HepG2 (cell line): ENCODE results near the gene RAB40C. TPM values are rescaled to one million over a fixed set of nuclear protein-coding genes. Genes with fewer than 3 reads are reported as not detected.

Experiments used
- CCAR2 ChIP-seq: fragments of 200-400 bp; formaldehyde crosslinking; optimal IDR thresholded peaks from 2 replicates; pipeline ENCODE3; 2018; ENCODE audit warnings: low read depth, mild to moderate bottlenecking, low read length, moderate library complexity
- FOXK1 ChIP-seq: sonication (generic); formaldehyde crosslinking; IDR thresholded peaks from 2 replicates; pipeline ENCODE4 v1.4.0; 2020; ENCODE audit warnings: low read depth, missing genetic modification reagents, borderline replicate concordance
- HDAC2 ChIP-seq: sonication (generic); formaldehyde crosslinking; IDR thresholded peaks from 2 replicates; pipeline ENCODE4 v1.4.0; 2020; ENCODE audit warnings: missing genetic modification reagents
- HMG20A ChIP-seq: IDR thresholded peaks from 2 replicates; pipeline ENCODE4 v1.6.1; 2016; ENCODE audit warnings: borderline replicate concordance
- JUND ChIP-seq: sonication (generic); formaldehyde crosslinking; IDR thresholded peaks from 2 replicates; pipeline ENCODE4 v1.8.0; 2022; ENCODE audit warnings: mild to moderate bottlenecking, missing genetic modification reagents
- KAT7 ChIP-seq: IDR thresholded peaks from 2 replicates; pipeline ENCODE4 v1.6.1; 2018; ENCODE audit warnings: borderline replicate concordance, missing compliant biosample characterization
- MTA1 ChIP-seq: sonication (generic); formaldehyde crosslinking; IDR thresholded peaks from 2 replicates; pipeline ENCODE4 v1.4.0; 2020; ENCODE audit warnings: missing genetic modification reagents, mild to moderate bottlenecking, borderline replicate concordance
- NCOA5 ChIP-seq: sonication (generic); formaldehyde crosslinking; IDR thresholded peaks from 2 replicates; pipeline ENCODE4 v1.4.0; 2020; ENCODE audit warnings: missing genetic modification reagents
- ONECUT2 ChIP-seq: sonication (generic); formaldehyde crosslinking; IDR thresholded peaks from 2 replicates; pipeline ENCODE4 v1.4.0; 2020; ENCODE audit warnings: missing genetic modification reagents
- SMYD3 ChIP-seq: sonication (generic); formaldehyde crosslinking; IDR thresholded peaks from 2 replicates; pipeline ENCODE4 v1.8.1; 2023; ENCODE audit warnings: mild to moderate bottlenecking, missing genetic modification reagents
- TAF15 ChIP-seq: fragments of 200-400 bp; formaldehyde crosslinking; IDR thresholded peaks from one replicate; pipeline ENCODE4 v1.6.1; 2018; ENCODE audit warnings: mild to moderate bottlenecking, low read depth, low read length; ENCODE audit not compliant: poor library complexity, severe bottlenecking
- TCF7 ChIP-seq: sonication (generic); IDR thresholded peaks from 2 replicates; pipeline ENCODE4 v1.6.1; 2016; ENCODE audit warnings: antibody characterized with exemption, low read depth
- XBP1 ChIP-seq: sonication (generic); formaldehyde crosslinking; IDR thresholded peaks from 2 replicates; pipeline ENCODE4 v1.5.0; 2020; ENCODE audit warnings: missing genetic modification reagents
- ZFP82 ChIP-seq: sonication (generic); formaldehyde crosslinking; IDR thresholded peaks from 2 replicates; pipeline ENCODE4 v1.5.1; 2020; ENCODE audit warnings: mild to moderate bottlenecking, missing genetic modification reagents, borderline replicate concordance
- ZNF256 ChIP-seq: sonication (generic); formaldehyde crosslinking; conservative IDR thresholded peaks from 2 replicates; pipeline ENCODE4 v1.4.0; 2020; ENCODE audit warnings: missing genetic modification reagents
- ZNF354B ChIP-seq: sonication (generic); formaldehyde crosslinking; IDR thresholded peaks from 2 replicates; pipeline ENCODE4 v1.8.0; 2022; ENCODE audit warnings: mild to moderate bottlenecking, missing genetic modification reagents
- ZNF451 ChIP-seq: sonication (generic); formaldehyde crosslinking; IDR thresholded peaks from 2 replicates; pipeline ENCODE4 v1.5.0; 2020; ENCODE audit warnings: mild to moderate bottlenecking, missing genetic modification reagents
- ZNF570 ChIP-seq: sonication (generic); formaldehyde crosslinking; IDR thresholded peaks from 2 replicates; pipeline ENCODE4 v1.4.0; 2020; ENCODE audit warnings: mild to moderate bottlenecking, missing genetic modification reagents, borderline replicate concordance
- ZNF709 ChIP-seq: sonication (generic); formaldehyde crosslinking; IDR thresholded peaks from 2 replicates; pipeline ENCODE4 v1.5.0; 2020; ENCODE audit warnings: mild to moderate bottlenecking, missing genetic modification reagents
- ZNF724P ChIP-seq: sonication (generic); formaldehyde crosslinking; IDR thresholded peaks from 2 replicates; pipeline ENCODE4 v1.8.0; 2022; ENCODE audit warnings: missing genetic modification reagents, borderline replicate concordance
- ZNF850 ChIP-seq: sonication (generic); formaldehyde crosslinking; conservative IDR thresholded peaks from 2 replicates; pipeline ENCODE4 v1.9.0; 2021; ENCODE audit warnings: mild to moderate bottlenecking, missing genetic modification reagents
- ZZZ3 ChIP-seq: sonication (generic); formaldehyde crosslinking; IDR thresholded peaks from 2 replicates; pipeline ENCODE4 v1.4.0; 2020; ENCODE audit warnings: missing genetic modification reagents, mild to moderate bottlenecking, borderline replicate concordance
- polyA plus RNA-seq, 8 experiments: library from polyadenylated mRNA; depleted of rRNA in 3 of 8; stranded (reverse) in 7 of 8; unstranded in 1 of 8; fragments of >200 nt; fragmentation: Illumina TruSeq in 4 of 8; extraction: Trizol in 4 of 8; gene quantifications; 2 replicates each; pipeline versions ENCODE4 v1.2.1 to v1.2.3, GENCODE V29; 2011 to 2016; ENCODE audit warnings: low read depth in 4 of 8, missing spikeins in 1 of 8, mixed read lengths in 1 of 8; ENCODE audit not compliant: insufficient read depth in 1 of 8
- total RNA-seq, 5 experiments: library from RNA; depleted of rRNA; stranded (reverse); fragments of >200 nt; fragmentation: Illumina TruSeq; extraction: Trizol; gene quantifications; 2 replicates each; pipeline ENCODE4 v1.2.3, GENCODE V29; 2016; ENCODE audit warnings: low read depth in 1 of 5
- TF ChIP-seq, protein P1 (sequence below): sonication (generic); formaldehyde crosslinking; IDR thresholded peaks from 2 replicates; pipeline ENCODE4 v1.8.0; 2023; ENCODE audit warnings: mild to moderate bottlenecking, missing genetic modification reagents
- TF ChIP-seq, protein P2 (sequence below): sonication (generic); formaldehyde crosslinking; IDR thresholded peaks from 2 replicates; pipeline ENCODE4 v1.4.0; 2020; ENCODE audit warnings: low read depth, mild to moderate bottlenecking, missing genetic modification reagents
- TF ChIP-seq, protein P3 (sequence below): sonication (generic); formaldehyde crosslinking; conservative IDR thresholded peaks from 2 replicates; pipeline ENCODE4 v1.8.0; 2022; ENCODE audit warnings: missing genetic modification reagents
- TF ChIP-seq, protein P4 (sequence below): sonication (generic); formaldehyde crosslinking; conservative IDR thresholded peaks from 2 replicates; pipeline ENCODE4 v1.8.1; 2023; ENCODE audit warnings: missing genetic modification reagents

RAB40C gene
- total and polyA plus RNA-seq, 2 of the 13 experiments (the other 11 are each of a cell fraction or from before 2014, with no cell fraction given) = 7.7 to 11.5 TPM

GRCh38 chr16:667780-668518, 78.1 kb downstream of the RAB40C start, which contains the start of gene RHOT2 (continued):
- TF ChIP-seq ZNF570 (CRISPR knock-in tag) = no peak
- TF ChIP-seq SMYD3 (CRISPR knock-in tag) = no peak
- no peak for TF ChIP-seq NCOA5 (CRISPR knock-in tag)
- peak; percentile 83; the same call in 1 of the 2 replicates for TF ChIP-seq MTA1 (CRISPR knock-in tag)
- TF ChIP-seq ZFP82 (CRISPR knock-in tag) = no peak
- no peak for TF ChIP-seq HMG20A (CRISPR knock-in tag)
- TF ChIP-seq JUND = 0 out of 2 replicates have a peak, but pooled peaks have one; percentile 54
- TF ChIP-seq, protein P1, sequence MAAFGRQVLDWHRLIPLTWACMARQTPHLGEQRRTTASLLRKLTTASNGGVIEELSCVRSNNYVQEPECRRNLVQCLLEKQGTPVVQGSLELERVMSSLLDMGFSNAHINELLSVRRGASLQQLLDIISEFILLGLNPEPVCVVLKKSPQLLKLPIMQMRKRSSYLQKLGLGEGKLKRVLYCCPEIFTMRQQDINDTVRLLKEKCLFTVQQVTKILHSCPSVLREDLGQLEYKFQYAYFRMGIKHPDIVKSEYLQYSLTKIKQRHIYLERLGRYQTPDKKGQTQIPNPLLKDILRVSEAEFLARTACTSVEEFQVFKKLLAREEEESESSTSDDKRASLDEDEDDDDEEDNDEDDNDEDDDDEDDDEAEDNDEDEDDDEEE = no peak; the same call in 1 of the 2 replicates
- TF ChIP-seq ZNF354B = no peak
- no peak for TF ChIP-seq ZNF850 (CRISPR knock-in tag)
- peak; percentile 75; the same call in 1 of the 2 replicates for TF ChIP-seq ZNF724P (CRISPR knock-in tag)
- TF ChIP-seq FOXK1 (CRISPR knock-in tag) = peak; percentile 59; the same call in 1 of the 2 replicates
- TF ChIP-seq, protein P2, sequence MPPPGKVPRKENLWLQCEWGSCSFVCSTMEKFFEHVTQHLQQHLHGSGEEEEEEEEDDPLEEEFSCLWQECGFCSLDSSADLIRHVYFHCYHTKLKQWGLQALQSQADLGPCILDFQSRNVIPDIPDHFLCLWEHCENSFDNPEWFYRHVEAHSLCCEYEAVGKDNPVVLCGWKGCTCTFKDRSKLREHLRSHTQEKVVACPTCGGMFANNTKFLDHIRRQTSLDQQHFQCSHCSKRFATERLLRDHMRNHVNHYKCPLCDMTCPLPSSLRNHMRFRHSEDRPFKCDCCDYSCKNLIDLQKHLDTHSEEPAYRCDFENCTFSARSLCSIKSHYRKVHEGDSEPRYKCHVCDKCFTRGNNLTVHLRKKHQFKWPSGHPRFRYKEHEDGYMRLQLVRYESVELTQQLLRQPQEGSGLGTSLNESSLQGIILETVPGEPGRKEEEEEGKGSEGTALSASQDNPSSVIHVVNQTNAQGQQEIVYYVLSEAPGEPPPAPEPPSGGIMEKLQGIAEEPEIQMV = no peak
- TF ChIP-seq, protein P3, sequence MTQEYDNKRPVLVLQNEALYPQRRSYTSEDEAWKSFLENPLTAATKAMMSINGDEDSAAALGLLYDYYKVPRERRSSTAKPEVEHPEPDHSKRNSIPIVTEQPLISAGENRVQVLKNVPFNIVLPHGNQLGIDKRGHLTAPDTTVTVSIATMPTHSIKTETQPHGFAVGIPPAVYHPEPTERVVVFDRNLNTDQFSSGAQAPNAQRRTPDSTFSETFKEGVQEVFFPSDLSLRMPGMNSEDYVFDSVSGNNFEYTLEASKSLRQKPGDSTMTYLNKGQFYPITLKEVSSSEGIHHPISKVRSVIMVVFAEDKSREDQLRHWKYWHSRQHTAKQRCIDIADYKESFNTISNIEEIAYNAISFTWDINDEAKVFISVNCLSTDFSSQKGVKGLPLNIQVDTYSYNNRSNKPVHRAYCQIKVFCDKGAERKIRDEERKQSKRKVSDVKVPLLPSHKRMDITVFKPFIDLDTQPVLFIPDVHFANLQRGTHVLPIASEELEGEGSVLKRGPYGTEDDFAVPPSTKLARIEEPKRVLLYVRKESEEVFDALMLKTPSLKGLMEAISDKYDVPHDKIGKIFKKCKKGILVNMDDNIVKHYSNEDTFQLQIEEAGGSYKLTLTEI (CRISPR knock-in tag) = no peak
- no peak for TF ChIP-seq TAF15
- TF ChIP-seq CCAR2 = no peak
- TF ChIP-seq ONECUT2 = no peak
- TF ChIP-seq ZNF256 (CRISPR knock-in tag) = no peak; the same call in 1 of the 2 replicates
- no peak; the same call in 1 of the 2 replicates for TF ChIP-seq ZZZ3 (CRISPR knock-in tag)
- TF ChIP-seq HDAC2 (CRISPR knock-in tag) = peak; percentile 63
- no peak for TF ChIP-seq ZNF709 (CRISPR knock-in tag)
- TF ChIP-seq ZNF451 (CRISPR knock-in tag) = peak; percentile 78; the same call in 1 of the 2 replicates
- TF ChIP-seq KAT7 (CRISPR knock-in tag) = peak; percentile 81
- TF ChIP-seq, protein P4, sequence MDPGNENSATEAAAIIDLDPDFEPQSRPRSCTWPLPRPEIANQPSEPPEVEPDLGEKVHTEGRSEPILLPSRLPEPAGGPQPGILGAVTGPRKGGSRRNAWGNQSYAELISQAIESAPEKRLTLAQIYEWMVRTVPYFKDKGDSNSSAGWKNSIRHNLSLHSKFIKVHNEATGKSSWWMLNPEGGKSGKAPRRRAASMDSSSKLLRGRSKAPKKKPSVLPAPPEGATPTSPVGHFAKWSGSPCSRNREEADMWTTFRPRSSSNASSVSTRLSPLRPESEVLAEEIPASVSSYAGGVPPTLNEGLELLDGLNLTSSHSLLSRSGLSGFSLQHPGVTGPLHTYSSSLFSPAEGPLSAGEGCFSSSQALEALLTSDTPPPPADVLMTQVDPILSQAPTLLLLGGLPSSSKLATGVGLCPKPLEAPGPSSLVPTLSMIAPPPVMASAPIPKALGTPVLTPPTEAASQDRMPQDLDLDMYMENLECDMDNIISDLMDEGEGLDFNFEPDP = no peak
- no peak for TF ChIP-seq XBP1 (CRISPR knock-in tag)
- TF ChIP-seq TCF7 = no peak
